EL (cell line): Measurements from ENCODE around the gene BLM.

Experiments
- DNase-seq: peaks from one replicate; pipeline ENCODE4 v3.0.0-alpha.2; 2016

BLM gene

GRCh38 chr15:90857883-90858443 lies 140.8 kb downstream of the BLM start:
- DNase-seq: no peak

DNA sequence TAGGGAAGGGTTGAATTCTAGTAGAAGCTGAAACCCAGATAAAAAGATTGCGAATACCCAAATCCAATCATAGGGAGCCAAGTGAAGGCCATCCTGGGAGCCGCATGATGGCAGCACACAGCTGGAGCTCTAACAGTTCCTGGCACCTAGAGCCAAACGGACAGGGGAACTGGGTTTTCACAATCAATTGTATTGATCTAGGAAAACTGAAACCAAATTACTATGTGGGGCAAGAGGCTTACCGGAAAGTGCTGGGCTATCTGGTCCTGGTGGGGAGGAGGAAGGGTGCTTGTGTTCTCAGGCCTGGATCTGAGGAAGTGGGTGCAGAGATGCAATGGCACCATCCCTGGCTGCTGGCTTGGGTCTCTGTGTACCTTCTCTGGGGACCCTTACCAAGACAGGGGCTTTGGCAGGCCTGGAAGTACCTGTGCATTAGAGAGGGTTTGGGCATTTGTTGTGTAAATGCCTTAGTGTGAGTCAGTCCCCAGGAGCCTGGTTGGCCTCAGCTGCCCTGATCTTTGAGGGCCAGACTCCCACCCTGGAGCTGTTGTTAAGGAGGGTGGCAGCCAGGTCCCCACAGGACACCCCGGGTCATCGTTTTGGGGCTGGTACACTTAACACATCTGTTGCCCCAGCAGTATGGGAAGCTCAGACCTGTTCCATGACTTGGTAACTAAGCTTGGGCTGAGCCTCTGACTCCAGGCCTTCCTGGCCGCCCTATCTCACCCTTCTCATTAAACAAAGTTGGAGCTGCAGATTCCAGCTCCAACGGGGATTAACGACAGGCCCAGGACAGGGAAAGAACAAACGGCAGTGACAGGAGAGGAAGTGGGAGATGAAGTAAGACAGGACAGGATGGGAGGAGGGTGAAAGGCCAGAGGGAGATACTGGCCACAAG lies 142.3 kb downstream of the BLM start:
- no peak for DNase-seq

- DNase-seq: no peak
Observed at GRCh38 chr15:90860450-90860849, 143.3 kb downstream of the BLM start.

DNA sequence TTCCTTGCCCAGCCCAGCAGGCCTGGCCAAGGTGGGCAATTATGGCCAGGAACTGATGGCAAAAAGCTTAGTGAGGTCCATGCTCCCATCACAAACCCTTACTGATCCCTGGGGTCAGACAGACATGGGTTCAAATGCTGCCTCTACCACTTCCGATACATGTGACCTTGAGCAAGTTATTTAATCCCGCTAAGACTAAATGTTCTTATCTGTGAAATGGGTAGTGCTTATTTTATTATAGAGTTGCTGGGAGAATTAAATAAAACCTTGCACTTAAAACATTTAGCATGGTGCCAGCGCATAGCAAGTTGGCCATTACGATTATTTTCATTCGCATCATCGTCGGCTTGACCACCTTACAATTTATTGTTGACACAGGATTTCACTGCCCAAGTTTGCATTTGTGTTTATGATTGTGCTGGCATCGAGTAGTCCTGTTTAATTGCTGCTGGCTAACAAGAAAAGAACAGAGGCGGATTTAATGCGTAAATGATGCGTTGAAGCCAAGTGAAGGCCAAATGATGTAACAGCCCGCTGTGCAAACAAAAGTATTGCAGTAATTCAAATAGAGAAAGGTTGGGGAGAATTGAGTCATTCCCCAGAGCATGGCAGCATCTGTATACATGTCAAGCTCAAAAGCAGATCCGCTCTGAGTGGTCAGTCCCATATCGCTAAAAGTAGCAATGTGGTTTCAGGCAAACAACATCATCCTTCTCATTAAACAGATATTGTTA lies 144.0 kb downstream of the BLM start:
- no peak for DNase-seq

- no peak for DNase-seq
Observed at GRCh38 chr15:90862487-90862886, 145.3 kb downstream of the BLM start.

DNA sequence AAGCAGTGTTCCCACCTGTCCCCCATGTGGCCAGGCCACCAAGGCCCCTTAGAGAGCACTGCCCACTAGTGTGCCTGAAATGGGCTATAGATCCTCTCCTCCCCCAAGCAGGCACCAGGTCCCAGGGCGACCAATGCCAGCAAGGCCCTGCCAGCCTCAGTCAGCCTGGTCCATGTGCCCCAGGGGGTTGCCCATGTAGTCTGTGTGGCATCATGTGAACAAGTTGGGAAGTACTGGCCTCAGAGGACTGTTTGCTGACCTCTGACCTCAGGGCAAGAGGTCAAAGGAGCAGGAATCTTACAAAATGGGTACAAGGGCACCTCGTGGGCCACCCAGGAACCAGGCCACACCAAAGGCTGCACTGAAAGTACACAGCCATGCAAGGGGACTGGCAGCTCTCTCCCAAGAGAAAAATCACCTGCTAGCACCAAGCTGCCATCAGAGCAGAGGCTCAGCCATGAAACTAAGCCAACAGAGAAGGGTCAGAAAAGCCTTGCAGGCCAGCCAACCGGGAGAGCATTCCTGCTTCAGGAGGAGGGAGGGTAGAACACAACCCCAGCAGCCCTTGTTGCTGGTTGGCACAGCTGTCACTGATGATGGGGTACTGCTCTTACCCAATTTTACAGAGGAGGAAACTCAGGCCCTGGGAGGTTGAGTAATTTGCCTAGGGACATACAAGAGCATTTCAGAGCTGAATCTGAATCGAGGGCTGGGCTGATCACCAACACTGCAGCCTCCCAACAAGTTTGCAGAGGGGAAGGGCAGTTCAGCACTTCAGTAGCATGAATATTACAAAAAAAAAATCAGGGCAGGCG lies 146.0 kb downstream of the BLM start:
- DNase-seq: peak; percentile 42

DNA sequence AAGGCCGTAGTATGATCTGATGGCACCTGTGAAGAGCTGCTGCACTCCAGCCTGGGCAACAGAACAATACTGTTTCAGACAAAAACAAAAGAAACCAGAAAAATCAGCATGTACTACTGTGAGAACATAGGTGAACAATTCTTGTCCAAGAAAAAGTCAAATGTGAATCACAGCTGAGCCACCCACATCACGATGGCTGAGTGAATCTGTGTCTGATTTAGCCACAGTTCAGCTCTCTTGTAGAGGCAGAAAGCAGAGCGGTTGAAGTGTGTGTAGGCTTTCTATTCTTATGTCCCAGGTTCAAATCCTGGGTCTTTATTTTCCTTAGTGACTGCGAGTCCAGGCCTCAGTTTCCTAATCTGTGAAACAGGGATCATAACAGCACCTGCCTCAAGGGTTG lies 146.8 kb downstream of the BLM start:
- DNase-seq: no peak

GRCh38 chr15:90864507-90864906 lies 147.4 kb downstream of the BLM start:
- no peak for DNase-seq

DNA sequence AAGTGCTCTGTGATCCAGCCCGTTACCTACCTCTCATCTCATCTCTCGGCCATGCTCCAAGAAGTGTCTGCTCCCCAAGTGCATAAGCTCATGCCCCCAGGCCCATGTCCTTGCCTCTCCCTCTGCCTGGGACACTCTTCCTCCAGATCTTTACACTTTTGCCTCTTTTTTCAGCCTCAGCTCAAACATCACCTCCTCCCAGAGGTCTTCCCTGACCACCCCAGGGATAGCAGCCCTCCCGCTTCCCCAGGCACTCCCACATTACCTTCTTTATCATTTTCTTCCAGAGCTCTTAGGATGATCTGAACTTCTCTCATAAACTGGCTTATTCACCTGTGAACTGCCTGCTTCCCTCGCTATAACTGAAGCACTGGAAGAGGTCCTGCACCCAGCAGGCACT lies 148.6 kb downstream of the BLM start:
- DNase-seq: no peak
